NCI-H460 (cell line): ENCODE data around the gene HEATR5A. TPM values are rescaled to one million over a fixed set of nuclear protein-coding genes. Genes with fewer than 3 reads are reported as not detected.
"Not testable (repeated sequence)": the region's sequence is repeated elsewhere in the genome, so short reads cannot be mapped to it uniquely, and the experiment has no call there.

ENCODE experiments used
- DNase-seq: peaks from one replicate; pipeline ENCODE4 v3.0.0-alpha.2; 2016; ENCODE audit warnings: low read depth; ENCODE audit errors: extremely low read depth
- polyA plus RNA-seq: library from polyadenylated mRNA; depleted of rRNA; stranded (reverse); fragments of >200 nt; gene quantifications from 2 replicates; pipeline ENCODE4 v1.2.3, GENCODE V29; 2014; cell fraction: nucleus; rRNA removed
- total RNA-seq: library from RNA; depleted of rRNA; stranded (reverse); fragments of >200 nt; shearing (Covaris generic); gene quantifications from 2 replicates; pipeline ENCODE4 v1.2.3, GENCODE V29; 2014; rRNA removed

The HEATR5A gene
- 38.4 and 40.0 TPM in 2 replicates for total RNA-seq
- 31.1 and 39.5 TPM in 2 replicates for polyA plus RNA-seq

DNA sequence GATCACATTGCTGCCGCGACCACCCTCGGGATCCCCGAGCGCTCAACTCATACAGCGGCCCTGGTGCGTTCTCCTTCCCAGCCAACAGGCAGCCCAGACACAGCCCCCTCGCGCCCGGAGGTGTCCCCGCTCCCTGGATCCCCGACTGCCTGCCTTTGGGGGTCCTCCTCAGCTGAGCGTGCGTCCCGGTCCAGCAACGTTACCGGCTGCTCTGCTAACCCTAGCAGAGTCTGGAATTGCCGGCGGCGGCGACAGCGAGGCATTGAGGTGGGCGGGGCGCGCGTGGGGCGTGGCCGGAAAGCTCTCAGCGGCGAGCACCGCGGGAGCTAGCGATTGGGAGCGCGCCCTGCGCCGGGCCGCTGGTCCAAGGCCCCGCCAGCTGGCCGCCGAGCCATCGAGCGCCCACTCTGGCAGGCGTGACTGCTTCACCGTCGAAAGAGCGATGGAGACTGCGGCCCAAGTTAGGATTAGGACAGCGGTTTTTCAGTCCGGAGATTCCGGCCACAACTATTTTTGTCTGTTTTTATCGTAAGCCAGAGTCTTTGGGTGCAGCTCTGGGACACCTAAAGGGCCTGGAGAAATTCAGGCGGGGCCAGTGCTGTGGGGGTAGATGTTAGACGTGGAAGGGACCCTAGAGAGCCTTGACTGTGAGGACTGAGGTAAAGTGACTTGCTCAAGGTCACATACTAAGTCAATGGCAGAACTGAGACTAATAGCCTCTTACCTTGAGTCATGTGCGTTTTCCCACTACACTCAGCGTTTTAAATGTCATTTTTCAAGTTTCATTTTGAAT lies at the start of gene HEATR5A:
HEATR5A (minus strand) TSS at position 232 of the 793 bp plus-strand sequence. CDS start 17,575 bp downstream, outside the sequence.
- DNase-seq: peak; percentile 92

DNA sequence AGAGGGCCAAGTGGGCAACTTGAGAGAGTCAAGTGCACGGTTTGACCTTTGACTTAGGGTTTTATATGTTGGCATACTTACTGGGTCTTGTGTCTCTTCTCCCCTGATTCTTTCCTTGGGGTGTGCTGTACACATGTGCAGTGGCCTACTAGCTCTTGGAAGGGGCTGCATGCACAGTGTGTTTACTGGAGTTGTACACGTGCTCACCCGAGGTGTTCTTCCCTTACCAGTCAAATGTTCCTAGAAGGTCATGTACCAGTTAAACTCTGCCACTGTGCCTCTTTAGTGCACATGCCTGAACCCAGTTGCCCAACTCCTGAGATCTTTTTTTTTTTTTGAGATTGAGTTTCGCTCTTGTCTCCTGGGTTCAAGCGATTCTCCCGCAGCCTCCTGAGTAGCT lies 46.2 kb upstream of the HEATR5A start:
- no peak for DNase-seq

DNA sequence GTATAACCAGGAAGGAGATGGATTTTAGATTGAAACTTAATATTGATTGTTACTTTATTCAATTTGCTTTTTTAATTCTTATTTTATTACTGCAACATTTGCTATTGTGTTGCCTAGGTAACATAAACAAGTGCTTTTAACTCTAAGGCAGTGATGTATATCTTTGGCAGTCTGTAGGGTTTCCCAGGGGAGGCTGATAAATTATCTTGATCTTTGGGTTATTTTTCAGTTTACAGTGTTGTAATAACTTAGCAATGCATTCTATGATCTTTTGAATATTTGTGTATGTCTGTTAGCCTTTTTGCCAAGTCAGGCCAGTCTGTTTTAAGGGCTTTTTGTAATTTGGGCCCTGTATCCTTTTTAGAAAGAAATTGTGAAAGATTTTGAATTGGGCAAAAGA lies 44.8 kb upstream of the HEATR5A start:
- no peak for DNase-seq

DNA sequence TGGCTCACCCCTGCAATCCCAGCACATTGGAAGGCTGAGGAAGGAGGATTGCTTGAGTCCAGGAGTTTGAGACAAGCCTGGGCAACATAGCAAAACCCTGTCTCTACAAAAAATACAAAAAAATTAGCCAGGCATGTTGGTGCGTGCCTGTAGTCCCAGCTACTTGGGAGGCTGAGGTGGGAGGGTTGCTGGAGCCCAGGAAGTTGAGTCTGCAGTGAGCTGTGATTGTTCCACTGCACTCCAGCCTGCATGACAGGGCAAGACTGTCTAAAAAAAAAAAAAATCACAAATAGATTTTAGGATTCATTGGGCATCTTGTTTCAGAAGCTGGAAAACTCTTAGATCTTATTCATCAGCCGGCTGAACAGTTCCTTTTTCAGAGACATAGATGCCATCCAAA lies 42.1 kb upstream of the HEATR5A start:
- DNase-seq: not testable (repeated sequence)

DNA sequence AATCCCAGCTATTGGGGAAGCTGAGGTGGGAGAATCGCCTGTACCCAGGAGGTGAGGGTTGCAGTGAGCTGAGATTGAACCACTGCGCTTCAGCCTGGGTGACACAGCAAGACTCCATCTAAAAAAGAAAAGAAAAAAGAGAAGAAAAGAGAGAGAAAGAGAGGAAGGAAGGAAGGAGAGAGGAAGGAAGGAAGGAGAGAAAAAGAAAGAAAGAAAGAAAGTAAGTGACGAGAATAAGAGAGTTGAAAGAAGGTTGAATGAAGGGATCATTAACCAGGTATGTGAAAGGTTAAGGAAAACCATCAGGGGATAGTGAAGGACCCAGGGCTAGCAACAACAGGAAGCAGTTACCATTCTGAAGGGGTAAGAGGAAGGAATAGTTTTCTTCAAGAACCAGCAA lies 41.2 kb upstream of the HEATR5A start:
- no peak for DNase-seq

DNA sequence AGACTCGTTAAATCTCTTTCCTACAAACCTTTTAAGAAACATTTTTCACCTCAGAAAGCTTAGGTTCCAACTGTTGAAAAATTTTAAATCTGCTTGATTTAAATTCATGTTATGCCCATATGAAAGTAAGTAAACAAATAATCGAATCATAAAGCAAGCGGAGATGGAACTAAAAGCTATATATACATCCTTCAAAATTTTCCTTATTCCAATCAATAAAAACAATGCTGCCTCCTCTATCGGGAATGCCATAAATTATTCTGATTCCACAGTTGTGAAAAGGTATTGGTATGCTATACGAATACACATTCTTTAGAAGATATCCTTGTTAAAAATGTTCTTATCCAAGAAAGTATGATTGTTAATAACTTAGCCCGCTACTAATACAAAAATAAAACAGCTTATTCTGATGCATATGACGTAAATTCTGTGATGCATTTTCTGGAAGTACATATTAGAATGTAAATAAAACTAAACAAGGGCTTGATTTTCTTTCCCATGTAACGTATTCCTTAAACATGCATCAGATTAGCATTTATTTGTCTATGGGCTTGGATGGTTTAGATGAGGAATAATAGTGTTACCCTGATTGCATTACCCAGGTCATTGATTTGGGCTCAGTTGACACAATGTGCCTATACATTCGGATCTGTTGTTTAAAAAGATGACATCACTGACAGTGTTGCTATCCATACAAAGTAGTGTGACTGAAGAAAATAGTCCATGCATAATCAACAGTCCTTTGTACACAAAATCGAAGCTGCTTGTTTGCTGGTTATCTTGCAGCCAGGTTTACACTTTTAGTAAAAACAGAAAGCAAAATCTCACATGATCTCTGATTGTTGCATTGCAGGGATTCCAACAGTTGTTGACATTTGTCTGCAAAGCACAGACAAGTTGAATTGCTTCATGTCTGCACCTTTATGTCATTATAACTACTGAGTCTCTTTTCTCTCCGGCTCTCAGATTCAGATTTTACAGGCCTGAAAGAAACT lies 37.6 kb upstream of the HEATR5A start:
- no peak for DNase-seq

DNA sequence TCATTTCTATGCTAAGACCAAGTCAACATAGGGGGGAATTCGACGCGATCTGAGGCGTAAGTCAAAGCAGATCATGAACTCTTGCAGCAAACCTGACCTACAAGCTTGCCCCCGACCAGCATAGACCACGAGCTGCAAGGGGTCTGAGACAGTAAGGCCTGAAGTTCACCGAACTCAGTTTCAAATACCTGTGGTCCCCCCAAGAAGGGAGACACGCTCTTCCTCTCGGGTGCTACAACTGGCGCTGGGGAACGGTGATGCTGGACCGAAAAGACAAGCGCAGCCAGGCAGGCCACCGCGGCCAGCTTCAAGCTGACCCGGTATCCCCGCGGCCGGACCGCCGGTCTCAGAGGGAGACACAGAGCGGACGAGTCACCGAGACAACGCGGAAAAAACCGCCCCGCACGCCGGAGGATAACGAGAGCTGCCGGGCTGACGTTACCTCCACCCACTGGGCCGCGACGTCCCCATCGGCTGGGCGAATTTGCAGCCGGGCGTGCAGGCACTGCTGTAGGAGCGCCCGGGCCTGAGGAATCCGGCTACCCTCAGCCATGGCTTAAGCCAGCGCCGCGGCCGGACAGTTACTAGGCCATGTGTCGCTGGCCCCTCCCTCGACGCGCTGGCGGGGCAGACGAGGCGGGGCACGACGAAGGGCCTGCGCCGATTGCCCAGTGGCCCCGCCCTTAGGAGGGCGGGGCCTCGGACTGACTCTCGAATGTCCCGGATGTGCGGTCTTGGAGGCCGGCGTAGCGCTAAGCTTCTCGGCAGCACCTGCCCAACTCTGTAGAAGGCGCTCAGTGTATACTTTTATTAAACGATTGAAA lies 36.7 kb upstream of the HEATR5A start, which contains the start of gene DTD2:
DTD2 (minus strand) TSS at position 666 of the 824 bp plus-strand sequence; CDS start at position 553, 113 bp downstream.
- DNase-seq: peak; percentile 95

DNA sequence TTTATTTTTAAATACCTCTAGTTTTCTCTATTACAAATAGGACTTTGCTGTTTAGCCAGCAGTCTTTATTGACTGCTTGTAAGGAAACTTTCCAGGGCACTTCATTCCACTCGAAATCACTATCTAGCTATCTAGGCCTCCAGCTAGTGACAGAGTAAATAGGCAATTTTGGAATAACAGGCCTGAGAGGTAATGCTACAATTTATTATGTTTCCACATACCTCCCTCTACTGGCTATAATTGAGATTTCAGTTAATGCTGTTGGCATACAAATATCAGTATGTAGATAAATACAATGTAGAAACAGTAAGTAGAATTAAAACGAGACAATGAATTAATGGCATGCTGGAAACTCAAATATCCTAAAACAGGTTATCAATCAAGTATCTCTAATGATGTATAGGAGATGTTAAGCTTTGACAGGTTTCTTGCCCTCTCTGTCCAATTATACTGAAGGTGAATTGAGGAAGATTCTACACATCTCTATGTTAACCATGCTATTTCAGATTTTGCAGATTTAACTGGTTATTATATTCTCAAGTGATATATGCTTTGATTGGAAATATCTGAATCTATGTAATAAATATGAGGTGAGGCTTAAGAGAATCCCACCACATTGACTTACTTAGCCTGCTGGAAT lies 29.7 kb upstream of the HEATR5A start:
- peak; percentile 45 for DNase-seq

DNA sequence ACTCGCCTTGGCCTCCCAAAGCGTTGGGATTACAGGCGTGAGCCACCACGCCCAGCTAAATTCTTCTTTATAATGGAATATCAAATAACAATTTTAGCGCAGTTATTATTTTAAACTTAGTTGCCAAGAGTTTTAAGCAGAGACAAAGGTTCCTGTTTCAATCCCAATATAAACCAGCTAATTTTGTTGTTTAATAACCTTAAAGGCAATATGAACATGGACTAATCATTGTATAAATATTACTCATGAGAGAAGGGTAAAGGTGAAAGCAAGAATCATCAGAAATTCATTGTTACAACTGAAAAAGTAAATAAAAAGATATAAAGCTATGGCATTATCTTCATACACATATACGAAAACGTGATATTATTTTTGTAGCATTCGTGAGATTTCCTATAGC lies 28.8 kb upstream of the HEATR5A start:
- DNase-seq: no peak

DNA sequence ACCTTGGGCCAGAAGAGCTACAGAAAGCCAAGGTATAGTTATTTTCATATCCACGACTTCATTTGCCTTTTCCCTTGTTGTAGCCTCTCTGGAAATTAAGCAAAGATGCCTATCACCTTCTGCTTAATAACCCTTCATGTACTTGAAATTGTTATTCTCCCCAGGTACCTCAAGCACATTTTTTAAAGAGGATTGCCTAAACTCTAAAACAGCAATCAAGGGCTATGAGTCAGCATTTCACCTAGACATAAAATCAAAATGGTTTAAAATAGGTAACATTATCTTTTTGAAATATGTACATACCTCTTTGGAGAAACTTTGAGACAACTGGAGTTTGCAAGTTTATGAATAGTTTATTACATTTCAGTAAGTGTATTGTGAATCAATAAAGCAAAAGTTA lies 25.4 kb upstream of the HEATR5A start:
- DNase-seq: no peak

DNA sequence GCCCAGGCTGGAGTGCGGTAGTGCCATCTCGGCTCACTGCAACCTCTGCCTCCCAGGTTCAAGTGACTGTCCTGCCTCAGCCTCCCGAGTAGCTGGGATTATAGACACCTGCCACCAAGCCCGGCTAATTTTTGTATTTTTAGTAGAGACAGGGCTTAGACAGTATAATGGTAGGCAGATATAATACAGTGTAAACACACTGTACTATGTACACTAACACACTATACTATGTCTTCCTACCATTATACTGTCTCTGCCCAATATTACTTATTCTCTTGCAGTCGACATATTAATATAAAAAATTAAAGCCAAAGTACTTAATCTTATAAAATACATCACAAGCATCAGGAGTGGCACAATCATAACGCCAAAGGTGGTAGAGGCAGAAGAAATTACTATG lies 21.9 kb upstream of the HEATR5A start:
- DNase-seq: no peak

DNA sequence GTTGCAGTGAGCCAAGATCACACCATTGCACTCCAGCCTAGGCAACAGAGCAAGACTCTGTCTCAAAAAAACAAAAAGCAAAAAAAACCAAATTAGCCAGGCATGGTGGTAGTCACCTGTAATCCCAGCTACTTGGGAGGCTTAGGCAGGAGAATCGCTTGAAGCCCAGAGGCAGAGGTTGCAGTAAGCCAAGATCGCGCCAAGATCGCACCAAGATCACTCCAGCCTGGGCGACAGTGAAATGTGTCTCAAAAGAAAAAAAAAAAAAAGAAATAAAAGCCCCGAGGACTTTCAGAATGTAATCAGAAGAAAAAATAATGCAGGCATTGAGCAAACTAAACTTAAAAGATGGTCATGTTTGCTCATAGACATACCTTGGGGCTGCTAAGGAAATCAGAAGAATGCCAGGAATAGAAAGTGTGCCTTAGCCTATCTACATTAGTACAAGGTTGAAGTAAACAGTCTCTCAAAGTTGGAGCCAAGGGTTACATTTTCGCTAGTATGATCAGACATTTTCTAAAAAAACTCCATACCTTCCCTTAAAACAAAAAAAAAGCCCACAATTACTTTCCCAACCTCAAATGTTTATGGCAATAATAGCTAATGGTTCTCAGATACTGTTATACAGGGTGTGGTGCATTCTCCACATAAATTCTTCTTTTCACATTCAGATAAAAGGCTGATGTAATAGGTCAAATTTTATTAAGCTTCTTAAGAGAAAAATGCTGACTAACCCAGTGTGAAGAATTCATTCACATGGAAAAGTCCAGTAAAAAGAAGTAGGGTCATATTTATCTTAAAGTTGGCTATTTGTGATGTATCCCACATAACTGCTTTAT lies 21.1 kb upstream of the HEATR5A start:
- DNase-seq: peak; percentile 81

DNA sequence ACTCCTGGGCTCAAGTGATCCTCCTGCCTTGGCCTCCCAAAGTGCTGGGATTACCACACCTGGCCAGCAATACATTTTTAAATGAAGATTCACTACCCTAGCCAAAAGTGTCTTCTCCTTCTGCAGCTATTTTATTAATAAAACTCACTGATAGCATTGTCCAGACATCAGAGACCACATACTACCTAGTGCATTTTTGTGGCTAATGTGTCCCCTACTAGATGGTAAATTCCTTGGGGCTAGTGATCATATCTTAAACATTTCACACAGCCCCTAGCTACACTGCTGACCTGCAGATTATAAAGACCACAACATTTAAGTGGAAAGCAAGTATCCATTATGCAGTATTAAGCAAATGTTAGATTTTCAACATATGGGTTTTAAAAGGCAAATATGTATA lies 19.9 kb upstream of the HEATR5A start:
- DNase-seq: no peak

DNA sequence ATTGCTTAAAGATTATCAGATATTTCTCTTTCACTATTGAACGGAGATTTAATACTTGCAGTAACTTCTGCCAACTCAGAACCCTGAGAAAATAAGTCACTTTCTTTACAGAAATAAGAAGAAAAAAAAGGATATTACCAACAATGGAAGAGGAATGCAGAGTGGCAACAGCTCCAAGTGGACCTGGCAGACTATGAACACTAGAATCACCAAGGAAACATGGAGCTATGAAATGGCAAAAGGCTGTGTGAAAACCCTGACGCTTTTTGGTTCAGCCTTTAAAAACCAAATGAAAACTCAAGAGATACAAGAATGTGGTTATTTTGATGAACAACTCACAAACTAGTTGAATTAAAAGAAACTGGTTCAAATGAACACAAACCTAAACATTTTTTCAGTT lies 19.2 kb upstream of the HEATR5A start:
- DNase-seq: no peak

DNA sequence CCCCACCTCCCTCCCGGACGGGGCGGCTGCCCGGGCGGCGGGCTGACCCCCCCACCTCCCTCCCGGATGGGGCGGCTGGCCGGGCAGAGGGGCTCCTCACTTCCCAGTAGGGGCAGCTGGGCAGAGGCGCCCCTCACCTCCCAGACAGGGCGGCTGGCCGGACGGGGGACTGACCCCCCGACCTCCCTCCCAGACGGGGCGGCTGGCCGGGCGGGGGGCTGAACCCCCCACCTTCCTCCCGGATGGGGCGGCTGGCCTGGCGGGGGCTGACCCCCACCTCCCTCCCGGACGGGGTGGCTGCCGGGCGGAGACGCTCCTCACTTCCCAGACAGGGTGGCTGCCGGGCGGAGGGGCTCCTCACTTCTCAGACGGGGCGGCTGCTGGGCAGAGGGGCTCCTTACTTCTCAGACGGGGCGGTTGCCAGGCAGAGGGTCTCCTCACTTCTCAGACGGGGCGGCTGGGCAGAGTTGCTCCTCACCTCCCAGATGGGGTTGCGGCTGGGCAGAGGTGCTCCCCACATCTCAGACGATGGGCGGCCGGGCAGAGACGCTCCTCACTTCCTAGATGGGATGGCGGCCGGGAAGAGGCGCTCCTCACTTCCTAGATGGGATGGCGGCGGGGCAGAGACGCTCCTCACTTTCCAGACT lies 16.8 kb upstream of the HEATR5A start:
- DNase-seq: not testable (repeated sequence)

DNA sequence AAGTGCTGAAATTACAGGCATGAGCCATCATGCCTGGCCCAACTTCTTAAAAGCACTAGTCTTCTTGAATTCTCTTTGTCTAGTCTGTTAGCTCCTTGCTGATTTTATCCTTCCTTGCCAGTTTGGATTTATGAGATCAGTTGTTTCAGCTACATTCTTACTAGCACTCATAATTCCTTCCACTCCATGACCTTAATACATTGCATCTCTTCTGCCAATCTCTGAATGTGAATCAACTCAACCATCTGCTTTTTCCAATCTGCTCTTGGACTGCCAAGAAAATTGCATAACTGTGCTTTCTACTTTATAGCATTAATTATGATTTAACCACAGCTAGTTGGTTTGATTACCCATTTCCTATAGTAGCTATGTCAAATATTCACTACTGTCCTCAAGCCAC lies 14.9 kb upstream of the HEATR5A start:
- DNase-seq: no peak

DNA sequence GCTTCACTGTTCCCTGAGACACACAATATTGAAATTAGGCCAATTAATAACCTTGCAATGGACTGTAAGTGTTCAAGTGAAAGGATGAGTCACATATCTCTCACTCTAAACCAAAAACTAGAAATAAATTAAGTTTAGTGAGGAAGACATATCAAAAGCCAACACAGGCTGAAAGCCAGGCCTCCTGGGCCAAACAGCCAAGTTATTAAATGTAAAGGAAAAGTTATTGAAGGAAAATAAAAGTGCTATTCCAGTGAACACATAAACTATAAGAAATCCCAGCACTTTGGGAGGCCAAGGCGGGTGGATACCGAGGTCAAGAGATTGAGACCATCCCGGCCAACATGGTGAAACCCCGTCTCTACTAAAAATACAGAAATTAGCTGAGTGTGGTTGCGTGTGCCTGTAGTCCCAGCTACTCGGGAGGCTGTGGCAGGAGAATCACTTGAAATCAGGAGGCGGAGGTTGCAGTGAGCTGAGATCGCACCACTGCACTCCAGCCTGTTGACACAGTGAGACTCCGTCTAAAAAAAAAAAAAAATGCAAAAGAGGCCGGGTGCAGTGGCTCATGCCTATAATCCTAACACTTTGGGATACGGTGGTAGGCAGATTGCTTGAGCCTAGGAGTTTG lies 10.4 kb upstream of the HEATR5A start:
- DNase-seq: no peak

DNA sequence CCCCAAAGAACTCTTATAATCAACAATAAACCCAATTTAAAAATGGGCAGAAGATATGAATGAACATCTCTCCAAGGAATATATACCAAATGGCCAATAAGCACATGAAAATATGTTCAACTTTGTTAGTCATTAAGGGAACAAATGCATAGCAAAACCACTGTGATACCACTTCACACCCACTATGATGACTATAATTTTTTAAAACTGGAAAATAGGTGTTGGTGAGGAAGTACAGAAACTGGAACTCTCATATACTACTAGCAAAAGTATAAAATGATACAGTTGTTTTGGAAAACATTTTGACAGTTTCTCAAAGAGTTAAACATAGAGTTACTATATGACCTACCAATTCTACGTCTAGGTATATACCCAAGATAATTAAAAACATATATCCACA lies 9.4 kb upstream of the HEATR5A start:
- DNase-seq: no peak
